HCT116 (cell line): ENCODE results near the gene HBB. TPM values are rescaled to one million over a fixed set of nuclear protein-coding genes. Genes with fewer than 3 reads are reported as not detected.

Source experiments
- ATAC-seq: fragments of 200-7000 bp; cut with Tn5 transposase; 2 replicates; pipeline ENCODE4 v1.9.1; 2020; ENCODE audit warnings: mild to moderate bottlenecking, moderate library complexity
- BruUV-seq: library from RNA; stranded (reverse); fragments of 400-500 nt; replicated peaks from 2 replicates; lab custom pipeline; 2021; lab: Mats Ljungman, UMichigan
- CTCF ChIA-PET: fragments of 300-600 bp; sonication (Branson Sonifier 250); formaldehyde crosslinking; loops from one replicate; lab custom pipeline; 2021; ENCODE audit warnings: antibody characterized with exemption; lab: Charles Lee
- POLR2A ChIA-PET: fragments of 300-600, 350-600 bp; sonication (Branson Sonifier 250); formaldehyde crosslinking; loops from one replicate; lab custom pipeline; 2021; ENCODE audit warnings: antibody characterized with exemption; lab: Charles Lee
- RAD21 ChIA-PET, 2 experiments: fragments of 300-600 bp; sonication (Branson Sonifier 250); formaldehyde crosslinking; loops; one replicate each; lab custom pipeline; 2023; ENCODE audit warnings: low total read pairs in 2 of 2; ENCODE audit not compliant: uncharacterized antibody in 2 of 2, unreplicated experiment in 2 of 2, low non-redundant PET in 1 of 2; lab: Charles Lee
- DNase-seq: peaks from one replicate; pipeline ENCODE4 v3.0.0-alpha.2; 2010; ENCODE audit warnings: low read depth, low spot score
- H2AFZ ChIP-seq: fragments of 200-600 bp; shearing (Covaris generic), sonication (generic); 2 replicates; pipeline ENCODE4 v1.6.1; 2017; ENCODE audit warnings: low read depth, mixed run types, mixed read lengths, antibody characterized with exemption, low read length; ENCODE audit not compliant: poor library complexity, severe bottlenecking
- H3K27ac ChIP-seq: 2 replicates; pipeline ENCODE4 v1.5.1; 2012; ENCODE audit warnings: low read depth, low read length
- H3K27me3 ChIP-seq: fragments of 200-600 bp; sonication (generic); 2 replicates; pipeline ENCODE4 v1.6.1; 2016; ENCODE audit warnings: mixed run types, low read length, mixed read lengths; ENCODE audit not compliant: insufficient read depth
- H3K36me3 ChIP-seq, 2 experiments: fragments of 200-500 bp in 1 of 2; fragments of 200-600 bp in 1 of 2; sonication (Bioruptor generic) in 1 of 2; sonication (generic) in 1 of 2; 2 replicates each; pipeline versions ENCODE4 v1.5.1 to v1.6.1; 2014 to 2016; ENCODE audit warnings: low read length in 2 of 2, inconsistent platforms in 1 of 2, mixed read lengths in 1 of 2, mixed run types in 1 of 2; ENCODE audit not compliant: insufficient read depth in 2 of 2, control insufficient read depth in 1 of 2
- H3K4me1 ChIP-seq, 2 experiments: fragments of 200-600 bp in 1 of 2; sonication (generic) in 1 of 2; 2 replicates each; pipeline versions ENCODE4 v1.5.1 to v1.6.1; 2012 to 2017; ENCODE audit warnings: low read length in 2 of 2, inconsistent platforms in 1 of 2, mild to moderate bottlenecking in 1 of 2, mixed read lengths in 1 of 2, mixed run types in 1 of 2, moderate library complexity in 1 of 2; ENCODE audit not compliant: insufficient read depth in 2 of 2, control insufficient read depth in 1 of 2
- H3K4me2 ChIP-seq: fragments of 200-600 bp; sonication (generic); 2 replicates; pipeline ENCODE4 v1.6.1; 2017; ENCODE audit warnings: mixed run types, low read length, mixed read lengths
- H3K4me3 ChIP-seq, 2 experiments: fragments of 200-600 bp in 1 of 2; sonication (generic) in 1 of 2; replicated peaks in 1 of 2; 2 replicates each; pipeline ENCODE4 v1.5.1; 2011 to 2016; ENCODE audit warnings: low read length in 2 of 2, control low read depth in 1 of 2, low read depth in 1 of 2, mild to moderate bottlenecking in 1 of 2, mixed read lengths in 1 of 2, mixed run types in 1 of 2
- H3K79me2 ChIP-seq: fragments of 200-600 bp; sonication (generic); 2 replicates; pipeline ENCODE4 v1.6.1; 2017; ENCODE audit warnings: mild to moderate bottlenecking, mixed run types, low read length, moderate library complexity, mixed read lengths; ENCODE audit not compliant: insufficient read depth
- H3K9ac ChIP-seq: fragments of 200-600 bp; sonication (generic); 2 replicates; pipeline ENCODE4 v1.6.1; 2016; ENCODE audit warnings: low read length, mixed read lengths
- H3K9me2 ChIP-seq: fragments of 200-600 bp; sonication (generic), shearing (Covaris generic); 2 replicates; pipeline ENCODE4 v1.6.1; 2017; ENCODE audit warnings: mixed run types, mild to moderate bottlenecking, moderate library complexity; ENCODE audit not compliant: insufficient read depth
- H3K9me3 ChIP-seq, 2 experiments: fragments of 200-500 bp in 1 of 2; fragments of 200-600 bp in 1 of 2; sonication (Bioruptor generic) in 1 of 2; sonication (generic) in 1 of 2; 2 replicates each; pipeline ENCODE4 v1.6.1; 2014 to 2017; ENCODE audit warnings: low read length in 2 of 2, mixed read lengths in 2 of 2, inconsistent platforms in 1 of 2, low read depth in 1 of 2, mild to moderate bottlenecking in 1 of 2, mixed run types in 1 of 2, moderate library complexity in 1 of 2; ENCODE audit not compliant: control insufficient read depth in 1 of 2, insufficient read depth in 1 of 2
- H4K20me1 ChIP-seq: fragments of 200-600 bp; sonication (generic), shearing (Covaris generic); 2 replicates; pipeline ENCODE4 v1.6.1; 2017; ENCODE audit warnings: mixed run types, mild to moderate bottlenecking, moderate library complexity; ENCODE audit not compliant: insufficient read depth
- ATF3 ChIP-seq: IDR thresholded peaks from 2 replicates; pipeline ENCODE4 v1.6.1; 2012
- CBX3 ChIP-seq: IDR thresholded peaks from 2 replicates; pipeline ENCODE4 v1.6.1; 2012; ENCODE audit warnings: low read depth
- CTCF ChIP-seq, 3 experiments: fragments of 200-600 bp in 1 of 3; sonication (generic) in 1 of 3; IDR thresholded peaks in 2 of 3; conservative IDR thresholded peaks in 1 of 3; 2 replicates each; pipeline ENCODE4 v1.5.1; 2012 to 2017; ENCODE audit warnings: low read depth in 2 of 3, low read length in 2 of 3, antibody characterized with exemption in 1 of 3, borderline replicate concordance in 1 of 3, control low read depth in 1 of 3, mild to moderate bottlenecking in 1 of 3, mixed read lengths in 1 of 3, mixed run types in 1 of 3, moderate library complexity in 1 of 3; ENCODE audit not compliant: insufficient read depth in 1 of 3
- EGR1 ChIP-seq: IDR thresholded peaks from 2 replicates; pipeline ENCODE4 v1.6.1; 2012; ENCODE audit warnings: low read depth
- FOSL1 ChIP-seq: IDR thresholded peaks from 2 replicates; pipeline ENCODE4 v1.6.1; 2012; ENCODE audit warnings: low read depth
- JUND ChIP-seq: IDR thresholded peaks from 2 replicates; pipeline ENCODE4 v1.6.1; 2012
- MAX ChIP-seq: IDR thresholded peaks from 2 replicates; pipeline ENCODE4 v1.6.1; 2012
- POLR2AphosphoS5 ChIP-seq: IDR thresholded peaks from 2 replicates; pipeline ENCODE4 v1.6.1; 2011; ENCODE audit warnings: mild to moderate bottlenecking, low read depth, low read length, moderate library complexity
- SIN3A ChIP-seq: IDR thresholded peaks from 2 replicates; pipeline ENCODE4 v1.6.1; 2012; ENCODE audit warnings: low read depth
- TCF7L2 ChIP-seq: IDR thresholded peaks from 2 replicates; pipeline ENCODE4 v1.7.0; 2011; ENCODE audit warnings: borderline replicate concordance, inconsistent platforms; ENCODE audit not compliant: insufficient read depth, insufficient read length; ENCODE audit errors: extremely low read depth
- YY1 ChIP-seq: IDR thresholded peaks from 2 replicates; pipeline ENCODE4 v1.6.1; 2011; ENCODE audit warnings: low read length, low read depth, moderate library complexity, mild to moderate bottlenecking; ENCODE audit not compliant: insufficient replicate concordance; ENCODE audit errors: extremely low read depth
- ZFX ChIP-seq: fragments of 450-650 bp; IDR thresholded peaks from 2 replicates; pipeline ENCODE4 v1.6.1; 2017
- intact Hi-C: fragments of 100-400 bp; cut with micrococcal nuclease; formaldehyde crosslinking; loops from 2 replicates; pipeline ENCODE4 v1.10.0; 2022
- total RNA-seq: library from RNA; stranded (reverse); gene quantifications from one replicate; pipeline ENCODE4 v1.2.1, GENCODE V29; 2021; ENCODE audit not compliant: unreplicated experiment

The HBB gene
- total RNA-seq, 1 experiment from 2014 or later, result not detected

GRCh38 chr11:5227681-5228080, 810 bp upstream of the HBB start:
- TF ChIP-seq ATF3, result no peak
- TF ChIP-seq TCF7L2, result no peak
- no peak for TF ChIP-seq JUND
- no peak for TF ChIP-seq MAX
- TF ChIP-seq FOSL1, result no peak
- no peak for TF ChIP-seq SIN3A
- TF ChIP-seq ZFX, result no peak
- no peak for TF ChIP-seq EGR1
- no peak for TF ChIP-seq POLR2AphosphoS5
- no peak for TF ChIP-seq CTCF (IDR thresholded peaks at IDR 0.05 in 2 of 3, conservative IDR thresholded peaks at IDR 0.05 in 1 of 3; ENCODE audit: borderline replicate concordance in 1 of 3, insufficient read depth in 1 of 3, low read depth in 2 of 3, low read length in 2 of 3)
- no peak for TF ChIP-seq YY1
- no peak for TF ChIP-seq CBX3
- no peaks in the 10 kb centered on the region for H3K79me2 ChIP-seq
- POLR2A ChIA-PET, result no interaction called here
- CTCF ChIA-PET, result no interaction called here
- H3K36me3 ChIP-seq, result no peaks in the 10 kb centered on the region
- H2AFZ ChIP-seq, result no peak overlapping the region
- H3K27ac ChIP-seq, result no peak overlapping the region
- no peak for DNase-seq
- no peak overlapping the region for H3K9ac ChIP-seq
- H3K9me3 ChIP-seq, result no peaks in the 10 kb centered on the region
- H3K9me2 ChIP-seq, result no peaks in the 10 kb centered on the region
- RAD21 ChIA-PET, result no interaction called here
- ATAC-seq, result no peak
- H4K20me1 ChIP-seq, result no peaks in the 10 kb centered on the region
- intact Hi-C loops, result no loop called here
- H3K4me2 ChIP-seq, result no peak overlapping the region
- H3K4me3 ChIP-seq, result no peak overlapping the region
- no TSS peak for BruUV-seq
- no peaks in the 10 kb centered on the region for H3K4me1 ChIP-seq
- H3K27me3 ChIP-seq, result no peaks in the 10 kb centered on the region
